22Rv1 (cell line): ENCODE data around the gene TECPR1.
A peak's percentile ranks its signal among the peaks of the same experiment; 100 is the strongest.

Experiments
- H3K27ac ChIP-seq: fragments of 450-650 bp; 2 replicates; pipeline ENCODE4 v1.5.1; 2017
- ZFX ChIP-seq: fragments of 450-650 bp; IDR thresholded peaks from 2 replicates; pipeline ENCODE4 v1.6.1; 2017; ENCODE audit warnings: antibody characterized with exemption, borderline replicate concordance
- TF ChIP-seq, protein P1 (sequence below): fragments of 450-650 bp; IDR thresholded peaks from 2 replicates; pipeline ENCODE4 v1.5.1; 2017; ENCODE audit warnings: mild to moderate bottlenecking

The TECPR1 gene, protein sequence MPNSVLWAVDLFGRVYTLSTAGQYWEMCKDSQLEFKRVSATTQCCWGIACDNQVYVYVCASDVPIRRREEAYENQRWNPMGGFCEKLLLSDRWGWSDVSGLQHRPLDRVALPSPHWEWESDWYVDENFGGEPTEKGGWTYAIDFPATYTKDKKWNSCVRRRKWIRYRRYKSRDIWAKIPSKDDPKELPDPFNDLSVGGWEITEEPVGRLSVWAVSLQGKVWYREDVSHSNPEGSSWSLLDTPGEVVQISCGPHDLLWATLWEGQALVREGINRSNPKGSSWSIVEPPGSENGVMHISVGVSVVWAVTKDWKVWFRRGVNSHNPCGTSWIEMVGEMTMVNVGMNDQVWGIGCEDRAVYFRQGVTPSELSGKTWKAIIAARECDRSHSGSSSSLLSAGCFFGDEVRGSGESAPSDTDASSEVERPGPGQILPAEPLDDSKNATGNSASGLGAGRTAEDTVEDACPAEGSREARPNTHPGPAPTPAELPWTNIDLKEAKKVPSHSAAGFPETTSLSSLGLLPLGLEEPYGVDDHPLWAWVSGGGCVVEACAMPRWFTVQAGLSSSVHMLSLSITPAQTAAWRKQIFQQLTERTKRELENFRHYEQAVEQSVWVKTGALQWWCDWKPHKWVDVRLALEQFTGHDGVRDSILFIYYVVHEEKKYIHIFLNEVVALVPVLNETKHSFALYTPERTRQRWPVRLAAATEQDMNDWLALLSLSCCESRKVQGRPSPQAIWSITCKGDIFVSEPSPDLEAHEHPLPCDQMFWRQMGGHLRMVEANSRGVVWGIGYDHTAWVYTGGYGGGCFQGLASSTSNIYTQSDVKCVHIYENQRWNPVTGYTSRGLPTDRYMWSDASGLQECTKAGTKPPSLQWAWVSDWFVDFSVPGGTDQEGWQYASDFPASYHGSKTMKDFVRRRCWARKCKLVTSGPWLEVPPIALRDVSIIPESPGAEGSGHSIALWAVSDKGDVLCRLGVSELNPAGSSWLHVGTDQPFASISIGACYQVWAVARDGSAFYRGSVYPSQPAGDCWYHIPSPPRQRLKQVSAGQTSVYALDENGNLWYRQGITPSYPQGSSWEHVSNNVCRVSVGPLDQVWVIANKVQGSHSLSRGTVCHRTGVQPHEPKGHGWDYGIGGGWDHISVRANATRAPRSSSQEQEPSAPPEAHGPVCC

DNA sequence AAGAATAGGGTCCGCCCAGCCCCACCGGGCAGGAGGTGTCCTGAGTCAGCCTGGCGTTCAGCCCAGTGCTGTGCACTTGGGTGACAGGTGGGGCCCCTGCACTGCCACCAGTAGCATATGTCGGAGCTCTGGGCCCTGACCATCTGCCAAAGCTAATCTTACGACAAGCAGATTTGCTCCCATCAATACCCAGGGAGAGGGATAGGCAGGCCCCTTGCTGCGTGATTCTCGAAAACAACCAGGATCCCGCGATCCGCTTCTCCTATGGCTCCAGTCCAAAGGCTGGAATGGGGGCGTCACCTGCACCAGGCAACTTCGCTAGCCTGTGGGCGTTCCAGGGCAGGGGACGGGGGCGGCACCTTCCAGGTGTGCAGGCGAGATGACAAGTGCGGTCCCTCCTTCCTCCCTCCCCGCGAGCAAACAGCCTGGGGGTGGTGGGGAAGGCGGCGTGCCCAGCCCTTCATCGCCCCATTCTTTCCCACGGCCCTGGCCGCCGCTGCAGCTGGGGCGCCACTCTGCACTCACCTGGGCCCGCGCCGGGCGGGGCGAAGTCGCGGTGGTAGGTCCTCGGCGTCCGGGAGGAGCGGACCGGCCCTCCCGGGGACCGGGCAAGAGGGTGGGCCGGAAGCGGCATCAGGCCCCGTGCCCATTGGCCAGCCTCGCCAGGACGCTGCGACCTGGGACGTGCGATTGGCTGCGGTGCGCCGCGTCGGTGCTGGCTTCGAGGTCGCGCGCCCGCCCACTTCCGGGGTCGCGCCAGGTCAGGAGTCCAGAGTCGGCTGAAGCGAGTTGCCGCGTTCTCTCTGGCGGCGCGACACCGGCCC, at the start of gene TECPR1:
TSS of gene TECPR1 (minus strand) at position 632 of the 824 bp plus-strand sequence. CDS start 6,086 bp downstream, outside the sequence.
- TF ChIP-seq ZFX = no peak
- TF ChIP-seq, protein P1, sequence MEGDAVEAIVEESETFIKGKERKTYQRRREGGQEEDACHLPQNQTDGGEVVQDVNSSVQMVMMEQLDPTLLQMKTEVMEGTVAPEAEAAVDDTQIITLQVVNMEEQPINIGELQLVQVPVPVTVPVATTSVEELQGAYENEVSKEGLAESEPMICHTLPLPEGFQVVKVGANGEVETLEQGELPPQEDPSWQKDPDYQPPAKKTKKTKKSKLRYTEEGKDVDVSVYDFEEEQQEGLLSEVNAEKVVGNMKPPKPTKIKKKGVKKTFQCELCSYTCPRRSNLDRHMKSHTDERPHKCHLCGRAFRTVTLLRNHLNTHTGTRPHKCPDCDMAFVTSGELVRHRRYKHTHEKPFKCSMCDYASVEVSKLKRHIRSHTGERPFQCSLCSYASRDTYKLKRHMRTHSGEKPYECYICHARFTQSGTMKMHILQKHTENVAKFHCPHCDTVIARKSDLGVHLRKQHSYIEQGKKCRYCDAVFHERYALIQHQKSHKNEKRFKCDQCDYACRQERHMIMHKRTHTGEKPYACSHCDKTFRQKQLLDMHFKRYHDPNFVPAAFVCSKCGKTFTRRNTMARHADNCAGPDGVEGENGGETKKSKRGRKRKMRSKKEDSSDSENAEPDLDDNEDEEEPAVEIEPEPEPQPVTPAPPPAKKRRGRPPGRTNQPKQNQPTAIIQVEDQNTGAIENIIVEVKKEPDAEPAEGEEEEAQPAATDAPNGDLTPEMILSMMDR = no peak
- peak within 1 kb of the TSS; percentile 83 for H3K27ac ChIP-seq

DNA sequence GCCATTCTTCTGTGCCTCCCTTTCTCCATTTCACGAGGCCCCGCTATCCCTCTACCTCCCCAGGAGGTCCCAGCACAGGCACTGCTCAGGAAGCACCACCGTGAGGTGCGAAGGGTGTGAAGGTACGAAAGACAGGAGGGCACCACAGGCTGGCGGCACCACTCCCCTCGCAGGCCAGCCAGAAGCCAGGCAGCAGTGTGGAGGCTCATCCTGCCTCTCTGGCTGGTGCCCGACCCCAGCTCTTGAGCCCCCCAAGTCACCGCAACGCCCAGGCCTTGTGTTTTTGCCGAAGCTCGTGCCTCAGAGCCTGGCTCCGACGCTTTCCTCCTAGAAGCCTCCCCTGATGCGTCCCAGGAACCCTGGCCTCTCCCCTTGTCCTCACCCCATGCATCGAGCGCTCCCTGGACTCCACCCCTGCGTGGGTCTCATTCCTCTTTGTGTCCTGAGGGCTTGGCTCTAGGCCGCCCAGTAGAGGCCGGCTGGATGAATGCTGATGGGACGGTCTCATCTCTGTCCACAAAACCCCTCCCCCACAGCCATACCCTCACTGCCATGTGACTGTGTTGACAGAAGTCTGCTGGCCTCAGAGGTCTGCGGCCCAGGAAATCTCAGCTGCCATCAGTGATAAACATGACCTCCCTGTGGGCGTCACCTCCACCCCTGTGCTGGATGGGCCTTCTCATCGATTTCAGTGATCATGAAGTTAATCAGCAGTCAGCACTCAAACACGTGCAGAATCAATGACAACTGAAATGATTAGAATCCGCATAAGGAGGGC, 48.8 kb upstream of the TECPR1 start:
- no peak overlapping the region for H3K27ac ChIP-seq
- TF ChIP-seq ZFX = no peak
- TF ChIP-seq, protein P1 = no peak

DNA sequence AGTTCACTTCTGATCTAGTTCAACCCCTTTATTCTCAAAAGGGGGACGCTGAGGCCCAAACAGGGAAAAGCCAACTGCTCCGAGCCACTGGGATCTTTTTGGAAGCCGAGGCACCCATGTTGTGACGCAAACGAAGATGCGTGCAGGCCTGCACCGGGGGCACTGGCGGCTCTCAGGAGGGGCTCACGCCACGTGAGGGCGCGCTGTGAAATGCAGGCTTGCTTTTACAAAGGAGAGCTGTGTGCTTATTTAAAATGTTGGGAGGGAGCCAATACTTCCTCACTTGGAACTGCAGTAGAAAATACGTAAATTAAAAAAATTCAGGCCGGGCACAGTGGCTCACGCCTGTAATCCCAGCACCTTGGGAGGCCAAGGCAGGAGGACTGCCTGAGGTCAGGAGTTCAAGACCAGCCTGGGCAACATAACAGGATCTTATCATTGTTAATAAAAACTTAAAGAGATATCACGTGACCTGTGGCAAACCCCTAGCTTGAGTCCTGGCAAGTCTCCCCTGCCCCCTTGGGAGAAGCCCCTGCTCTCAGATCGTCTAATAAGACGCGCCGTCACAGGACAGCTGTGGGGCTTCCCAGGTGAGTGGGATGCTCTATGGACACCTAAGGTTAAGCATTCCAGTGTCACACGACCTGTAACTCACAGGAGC, 45.7 kb upstream of the TECPR1 start:
- H3K27ac ChIP-seq = no peak overlapping the region
- no peak for TF ChIP-seq ZFX
- TF ChIP-seq, protein P1 = no peak

DNA sequence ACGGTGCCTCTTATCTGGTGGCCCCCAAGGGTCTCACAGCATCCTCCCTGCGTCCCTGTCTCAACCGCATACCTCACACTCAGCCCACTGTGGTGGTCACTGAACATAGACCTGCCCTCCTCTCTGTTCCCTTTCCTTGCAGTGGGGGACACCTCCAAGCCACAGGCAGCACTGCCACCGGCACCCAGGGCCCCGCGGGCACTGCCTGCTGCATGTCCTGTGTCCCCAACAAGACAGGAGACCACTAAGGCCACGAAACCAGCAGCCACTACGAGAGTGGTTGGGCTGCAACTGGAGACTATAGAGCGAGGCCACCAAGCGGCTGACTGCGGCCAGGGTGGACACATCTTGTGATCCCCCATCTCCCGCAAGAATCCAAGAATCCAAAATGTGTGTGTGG, 44.8 kb upstream of the TECPR1 start:
- TF ChIP-seq, protein P1 = no peak
- no peak for TF ChIP-seq ZFX
- no peak overlapping the region for H3K27ac ChIP-seq

DNA sequence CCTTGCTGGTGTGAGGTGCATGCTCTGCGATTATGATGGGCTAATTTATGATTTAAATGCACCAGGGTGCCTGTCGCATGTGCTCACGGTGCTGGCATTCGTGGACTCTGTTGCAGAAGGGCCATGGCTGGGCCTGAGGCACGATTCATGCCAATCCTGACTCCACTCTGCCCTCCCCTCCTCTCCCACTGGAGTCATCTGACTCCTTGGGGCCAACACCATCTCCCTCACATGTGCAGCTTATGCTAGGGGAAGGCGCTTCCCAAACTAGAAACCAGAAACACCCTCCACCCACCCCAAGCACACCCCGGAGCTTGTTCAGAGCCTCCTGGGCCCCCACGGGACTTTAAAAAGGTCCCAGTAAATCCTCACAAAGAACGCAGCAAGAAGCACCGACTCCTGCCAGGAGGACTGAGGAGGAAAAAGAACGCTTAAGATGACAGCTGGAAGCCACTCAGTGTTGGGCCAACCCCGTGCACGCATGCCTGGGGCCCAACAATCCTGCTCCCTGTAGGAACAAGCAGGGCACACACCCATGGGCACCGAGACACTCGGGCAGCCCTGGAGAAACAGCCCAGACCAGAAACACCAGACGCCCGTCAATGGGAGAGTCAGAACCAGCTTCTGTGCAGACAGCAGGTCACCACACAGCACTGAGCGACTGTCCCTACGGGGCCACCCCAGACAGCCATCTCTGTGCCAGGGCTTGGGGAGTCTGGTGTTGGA, 43.6 kb upstream of the TECPR1 start:
- peak overlapping the region; percentile 40; the same call in 1 of the 2 replicates for H3K27ac ChIP-seq

More for the DNA sequence above, 43.6 kb upstream of the TECPR1 start:
- no peak for TF ChIP-seq ZFX
- TF ChIP-seq, protein P1 = no peak
